H1 (cell line): ENCODE data around the gene GAP43. TPM values are rescaled to one million over a fixed set of nuclear protein-coding genes. Genes with fewer than 3 reads are reported as not detected.

Experiments used
- CTCF ChIA-PET: fragments of 300-600 bp; sonication (Branson Sonifier 250); formaldehyde crosslinking; loops from one replicate; lab custom pipeline; 2021; ENCODE audit not compliant: partially characterized antibody; lab: Charles Lee
- POLR2A ChIA-PET: fragments of 300-600 bp; sonication (Branson Sonifier 250); formaldehyde crosslinking; loops from one replicate; lab custom pipeline; 2021; ENCODE audit warnings: inconsistent platforms; ENCODE audit not compliant: partially characterized antibody; lab: Charles Lee
- DNase-seq, 2 experiments: peaks; one replicate each; pipeline versions ENCODE4 v3.0.0 to v3.0.0-alpha.2; 2010 to 2022; ENCODE audit warnings: low spot score in 2 of 2, low read depth in 1 of 2, mixed read lengths in 1 of 2
- FAIRE-seq: peaks from 2 replicates; lab custom pipeline; 2011; peaks lifted over from hg19 to GRCh38; lab: Jason Lieb, UNC
- H2AFZ ChIP-seq: 2 replicates; pipeline ENCODE4 v1.8.1; 2012; ENCODE audit warnings: low read length, inconsistent platforms
- H2AK5ac ChIP-seq: 2 replicates; pipeline ENCODE4 v1.6.1; 2013; ENCODE audit warnings: low read depth, low read length
- H2BK120ac ChIP-seq: replicated peaks from 2 replicates; pipeline ENCODE3; 2013; ENCODE audit warnings: low read depth, low read length, inconsistent platforms
- H2BK12ac ChIP-seq: 2 replicates; pipeline ENCODE4 v1.6.1; 2013; ENCODE audit warnings: low read depth, low read length
- H2BK15ac ChIP-seq: 2 replicates; pipeline ENCODE4 v1.6.1; 2013; ENCODE audit warnings: low read length
- H2BK20ac ChIP-seq: 2 replicates; pipeline ENCODE4 v1.6.1; 2013; ENCODE audit warnings: low read length
- H2BK5ac ChIP-seq: 2 replicates; pipeline ENCODE4 v1.6.1; 2013; ENCODE audit warnings: low read depth, low read length
- H3K14ac ChIP-seq: 2 replicates; pipeline ENCODE4 v1.6.1; 2013; ENCODE audit warnings: inconsistent platforms; ENCODE audit not compliant: insufficient read length
- H3K18ac ChIP-seq: 2 replicates; pipeline ENCODE4 v1.6.1; 2013; ENCODE audit warnings: low read length; ENCODE audit errors: extremely low read depth
- H3K23ac ChIP-seq: 2 replicates; pipeline ENCODE4 v1.6.1; 2013; ENCODE audit warnings: inconsistent platforms; ENCODE audit not compliant: insufficient read length
- H3K23me2 ChIP-seq: 2 replicates; pipeline ENCODE4 v1.6.1; 2013; ENCODE audit warnings: low read depth, low read length
- H3K27ac ChIP-seq: 2 replicates; pipeline ENCODE4 v1.6.1; 2011; ENCODE audit warnings: low read depth, low read length, inconsistent platforms
- H3K27me3 ChIP-seq, 4 experiments: replicated peaks in 1 of 4; 1 replicate in 1 of 4; 2 replicates in 3 of 4; pipeline versions ENCODE4 v1.6.1 to v1.8.1; 2011 to 2013; ENCODE audit warnings: low read length in 3 of 4, mild to moderate bottlenecking in 3 of 4, inconsistent platforms in 2 of 4, mixed read lengths in 2 of 4, moderate library complexity in 1 of 4; ENCODE audit not compliant: control insufficient read depth in 3 of 4, insufficient read depth in 3 of 4; ENCODE audit errors: extremely low read depth in 1 of 4
- H3K36me3 ChIP-seq, 4 experiments: 2 replicates each; pipeline versions ENCODE4 v1.6.1 to v1.8.1; 2011 to 2013; ENCODE audit warnings: mild to moderate bottlenecking in 4 of 4, low read length in 3 of 4, moderate library complexity in 2 of 4, control low read depth in 1 of 4, inconsistent platforms in 1 of 4; ENCODE audit not compliant: insufficient read depth in 4 of 4, control insufficient read depth in 2 of 4
- H3K4ac ChIP-seq: replicated peaks from 2 replicates; pipeline ENCODE3; 2013; ENCODE audit warnings: low read length, low read depth, mixed read lengths, inconsistent platforms; ENCODE audit not compliant: insufficient read length
- H3K4me1 ChIP-seq, 4 experiments: replicated peaks in 1 of 4; 1 replicate in 1 of 4; 2 replicates in 3 of 4; pipeline versions ENCODE4 v1.6.1 to v1.8.1; 2011 to 2013; ENCODE audit warnings: low read length in 3 of 4, inconsistent platforms in 2 of 4, mixed read lengths in 1 of 4; ENCODE audit not compliant: insufficient read depth in 4 of 4, control insufficient read depth in 3 of 4
- H3K4me2 ChIP-seq, 2 experiments: 2 replicates each; pipeline versions ENCODE4 v1.6.1 to v1.8.1; 2011 to 2013; ENCODE audit warnings: low read depth in 2 of 2, low read length in 2 of 2, control low read depth in 1 of 2, inconsistent platforms in 1 of 2, mild to moderate bottlenecking in 1 of 2; ENCODE audit not compliant: insufficient read depth in 1 of 2
- H3K4me3 ChIP-seq, 4 experiments: fragments of 200-600, 300-600 bp in 1 of 4; sonication (generic), shearing (Covaris generic), sonication (Bioruptor Twin) in 1 of 4; 2 replicates each; pipeline versions ENCODE4 v1.5.1 to v1.8.1; 2011 to 2016; ENCODE audit warnings: low read length in 4 of 4, low read depth in 3 of 4, control low read depth in 2 of 4, inconsistent platforms in 2 of 4, mild to moderate bottlenecking in 2 of 4, mixed read lengths in 1 of 4, moderate library complexity in 1 of 4; ENCODE audit not compliant: insufficient read depth in 2 of 4; ENCODE audit errors: extremely low read depth in 1 of 4
- H3K56ac ChIP-seq: replicated peaks from 2 replicates; pipeline ENCODE3; 2013; ENCODE audit warnings: low read depth, mild to moderate bottlenecking, mixed read lengths, low read length, inconsistent platforms; ENCODE audit not compliant: insufficient read length
- H3K79me1 ChIP-seq: 2 replicates; pipeline ENCODE4 v1.6.1; 2013; ENCODE audit warnings: low read depth, low read length, control low read depth
- H3K79me2 ChIP-seq, 2 experiments: 2 replicates each; pipeline versions ENCODE4 v1.6.1 to v1.8.1; 2012 to 2013; ENCODE audit warnings: low read length in 2 of 2, mild to moderate bottlenecking in 2 of 2, inconsistent platforms in 1 of 2; ENCODE audit not compliant: insufficient read depth in 2 of 2, control insufficient read depth in 1 of 2
- H3K9ac ChIP-seq, 4 experiments: replicated peaks in 1 of 4; 1 replicate in 1 of 4; 2 replicates in 3 of 4; pipeline versions ENCODE4 v1.6.1 to v1.8.1; 2011 to 2013; ENCODE audit warnings: low read depth in 3 of 4, low read length in 3 of 4, control low read depth in 2 of 4, mild to moderate bottlenecking in 2 of 4, moderate library complexity in 2 of 4, inconsistent platforms in 1 of 4; ENCODE audit errors: extremely low read depth in 1 of 4
- H3K9me3 ChIP-seq, 2 experiments: 2 replicates each; pipeline versions ENCODE4 v1.6.1 to v1.8.1; 2012 to 2013; ENCODE audit warnings: mild to moderate bottlenecking in 2 of 2, moderate library complexity in 2 of 2, control low read depth in 1 of 2, inconsistent platforms in 1 of 2, low read depth in 1 of 2, low read length in 1 of 2, mixed read lengths in 1 of 2; ENCODE audit not compliant: insufficient read depth in 2 of 2
- H4K20me1 ChIP-seq, 2 experiments: replicated peaks in 1 of 2; 2 replicates each; pipeline versions ENCODE3 to v1.8.1; 2011 to 2013; ENCODE audit warnings: inconsistent platforms in 2 of 2, low read length in 2 of 2, mild to moderate bottlenecking in 1 of 2; ENCODE audit not compliant: insufficient read depth in 2 of 2, control insufficient read depth in 1 of 2
- H4K5ac ChIP-seq: 2 replicates; pipeline ENCODE4 v1.6.1; 2013; ENCODE audit warnings: low read length, low read depth, mixed read lengths, inconsistent platforms; ENCODE audit not compliant: insufficient read length
- H4K8ac ChIP-seq: 2 replicates; pipeline ENCODE4 v1.8.0; 2013; ENCODE audit warnings: mild to moderate bottlenecking, moderate library complexity, low read length, inconsistent platforms; ENCODE audit not compliant: insufficient read depth; ENCODE audit errors: extremely low read depth
- H4K91ac ChIP-seq: replicated peaks from 2 replicates; pipeline ENCODE3; 2013; ENCODE audit warnings: low read length, mixed read lengths, inconsistent platforms; ENCODE audit not compliant: insufficient read length
- KDM5A ChIP-seq: fragments of 200-600 bp; IDR thresholded peaks from 2 replicates; pipeline ENCODE4 v1.7.1; 2012; ENCODE audit warnings: mild to moderate bottlenecking, low read length, inconsistent platforms, mixed read lengths
- MAFK ChIP-seq: IDR thresholded peaks from 2 replicates; pipeline ENCODE4 v1.6.1; 2012; ENCODE audit warnings: low read depth, mild to moderate bottlenecking, improper control_type of control experiment, low read length
- NRF1 ChIP-seq: IDR thresholded peaks from 2 replicates; pipeline ENCODE4 v1.6.1; 2011; ENCODE audit warnings: mild to moderate bottlenecking, low read depth, low read length, improper control_type of control experiment
- POU5F1 ChIP-seq: IDR thresholded peaks from 2 replicates; pipeline ENCODE4 v1.6.1; 2011; ENCODE audit warnings: low read depth, mild to moderate bottlenecking, low read length, moderate library complexity
- SP4 ChIP-seq: IDR thresholded peaks from 2 replicates; pipeline ENCODE4 v1.6.1; 2012; ENCODE audit warnings: low read length, inconsistent platforms
- TAF7 ChIP-seq: optimal IDR thresholded peaks from 2 replicates; pipeline ENCODE3; 2011; ENCODE audit warnings: low read depth, mild to moderate bottlenecking, inconsistent platforms, low read length, moderate library complexity, borderline replicate concordance
- WGBS, 2 experiments: shearing (Covaris generic) in 1 of 2; methylation state at CpG; one replicate each; pipeline versions ENCODE4 v1.1.6 to v1.1.7; 2013 to 2015; ENCODE audit warnings: low lambda C conversion rate in 2 of 2, mixed read lengths in 2 of 2, inconsistent platforms in 1 of 2, low coverage in 1 of 2, missing lambda C conversion rate in 1 of 2; ENCODE audit not compliant: insufficient replicate concordance in 2 of 2, insufficient coverage in 1 of 2, insufficient read length in 1 of 2; ENCODE audit errors: extremely low coverage in 1 of 2, missing lambda C conversion rate in 1 of 2; 5-methylcytosine and 5-hydroxymethylcytosine counted together
- polyA plus RNA-seq, 7 experiments: library from polyadenylated mRNA; depleted of rRNA in 3 of 7; stranded (reverse) in 5 of 7; unstranded in 2 of 7; fragments of >200 nt in 5 of 7; fragments of 200-250 nt in 2 of 7; gene quantifications; 1 replicate in 5 of 7; 2 replicates in 1 of 7; 4 replicates in 1 of 7; pipeline versions ENCODE4 v1.2.1 to v1.2.3, GENCODE V29; 2011 to 2013; ENCODE audit warnings: missing spikeins in 2 of 7, mixed read lengths in 2 of 7
- total RNA-seq: library from RNA; stranded (reverse); fragmentation: NEBNext Ultra II Directional; extraction: Animal tissue kit (Norgen Biotek cat#: 25700); gene quantifications from 2 replicates; pipeline ENCODE4 v1.2.1, GENCODE V29; 2021

The GAP43 gene
- total and polyA plus RNA-seq, 2 of the 8 experiments (the other 6 are each of a cell fraction or from before 2014, with no cell fraction given) = 11.2 to 21.9 TPM

DNA sequence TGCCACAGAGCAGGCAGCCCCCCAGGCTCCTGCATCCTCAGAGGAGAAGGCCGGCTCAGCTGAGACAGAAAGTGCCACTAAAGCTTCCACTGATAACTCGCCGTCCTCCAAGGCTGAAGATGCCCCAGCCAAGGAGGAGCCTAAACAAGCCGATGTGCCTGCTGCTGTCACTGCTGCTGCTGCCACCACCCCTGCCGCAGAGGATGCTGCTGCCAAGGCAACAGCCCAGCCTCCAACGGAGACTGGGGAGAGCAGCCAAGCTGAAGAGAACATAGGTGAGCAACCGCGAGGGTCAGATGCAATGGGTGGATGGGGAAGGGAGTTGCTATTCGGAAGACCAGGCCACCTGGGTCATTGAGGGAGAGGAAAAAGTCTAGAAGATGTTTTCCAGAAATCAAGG lies 53.0 kb downstream of the GAP43 start:
- 86% methylated on average over 9 of the region's 9 CpGs; no CpG with 5 or more reads in 1 of the 2 experiments for WGBS, 2 experiments

More for the DNA sequence above, 53.0 kb downstream of the GAP43 start:
- Histone ChIP-seq H2BK20ac (no peak overlapping the region), H3K9me3 (no peaks in the 10 kb centered on the region), H2BK12ac (no peak overlapping the region), H3K27ac (no peak overlapping the region), H3K79me2 (no peaks in the 10 kb centered on the region), H3K18ac (no peak overlapping the region), H3K79me1 (no peaks in the 10 kb centered on the region), H3K9ac (no peak overlapping the region), H2AFZ (no peak overlapping the region), H4K5ac (no peak overlapping the region), H2AK5ac (no peak overlapping the region), H3K36me3 (no peaks in the 10 kb centered on the region), H3K14ac (no peak overlapping the region), H2BK15ac (no peak overlapping the region), H3K27me3 (no peaks in the 10 kb centered on the region), H2BK5ac (no peak overlapping the region), H3K4ac (no peak overlapping the region), H3K23ac (no peak overlapping the region), H3K4me1 (no peaks in the 10 kb centered on the region), H3K23me2 (no peaks in the 10 kb centered on the region; the same call in 1 of the 2 replicates), H3K56ac (no peak overlapping the region), H4K20me1 (no peaks in the 10 kb centered on the region), H2BK120ac (no peak overlapping the region), H4K91ac (no peak overlapping the region), H3K4me2 (no peak overlapping the region), H4K8ac (no peak overlapping the region), H3K4me3 (no peak overlapping the region)
- CTCF ChIA-PET = interaction anchor here (1.0 to 1.7 kb wide), 2 partner anchors 9 to 458 kb away, joined by 3 to 5 read pairs; no protein-coding TSS in a partner anchor
- FAIRE-seq (no peak), DNase-seq (no peak)
- POLR2A ChIA-PET = interaction anchor here (1.4 kb wide), 1 partner anchor 17 kb away, joined by 6 read pairs; no protein-coding TSS in a partner anchor
- TF ChIP-seq MAFK (no peak), NRF1 (no peak), KDM5A (no peak), POU5F1 (no peak), TAF7 (no peak), SP4 (no peak)
